ENCODE data around the gene ANAPC10.

DNA sequence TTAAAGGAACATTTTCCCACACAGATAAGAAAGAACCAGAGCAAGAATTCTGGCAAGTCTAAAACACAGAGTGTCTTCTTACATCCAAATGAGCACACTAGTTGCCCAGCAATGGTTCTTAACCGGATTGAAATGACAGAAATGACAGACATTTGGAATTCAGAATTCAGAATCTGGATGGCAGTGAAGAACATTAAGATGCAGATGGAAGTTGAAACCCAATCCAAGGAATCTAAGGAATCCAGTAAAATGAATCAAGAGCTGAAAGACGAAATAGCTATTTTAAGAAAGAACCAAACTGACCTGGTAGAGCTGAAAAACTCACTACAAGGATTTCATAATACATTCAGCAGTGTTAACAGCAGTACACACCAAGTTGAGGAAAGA, 21.5 kb downstream of the ANAPC10 start:
- TF ChIP-seq POLR2A (IDR thresholded peaks at IDR 0.05; ENCODE audit: low read length) (no peak), GATA1 (IDR thresholded peaks at IDR 0.05; ENCODE audit: low read depth, low read length) (no peak)

Data from erythroblast (primary cell).